ENCODE results near the gene AKIRIN1. TPM values are rescaled to one million over a fixed set of nuclear protein-coding genes. Genes with fewer than 3 reads are reported as not detected.
"Not testable (repeated sequence)": the region's sequence is repeated elsewhere in the genome, so short reads cannot be mapped to it uniquely, and the experiment has no call there.

Gene AKIRIN1
- total and polyA plus RNA-seq, 2 donors (not counting 1 experiment from before 2014, with no cell fraction given), result 41.0 to 66.7 TPM

DNA sequence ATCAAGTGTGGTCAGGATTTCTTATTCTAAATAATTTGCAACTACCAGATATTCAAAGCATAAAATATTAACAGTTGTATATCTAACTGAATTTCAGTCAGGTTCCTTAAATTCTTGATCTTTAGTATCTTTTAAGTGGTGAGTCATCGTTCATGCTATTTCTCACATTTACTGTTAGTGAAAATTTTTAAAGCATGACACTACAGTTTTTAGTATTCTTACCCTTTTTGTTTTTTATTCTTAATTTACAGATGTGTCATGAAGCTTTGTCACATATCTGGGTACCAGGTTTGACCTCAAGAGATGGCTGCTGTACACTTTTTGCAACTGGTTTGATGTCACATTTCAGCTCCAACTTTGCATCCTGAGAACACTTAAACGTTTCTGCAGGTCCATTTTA, 12.7 kb downstream of the AKIRIN1 start:
- Histone ChIP-seq H3K4me1 (ENCODE audit: control insufficient read depth, extremely low read depth, insufficient read depth, low read length) (peaks cover 7% of the 10 kb centered on the region), H3K27ac (ENCODE audit: insufficient read depth, low read length) (no peak overlapping the region), H4K20me1 (ENCODE audit: control insufficient read depth, extremely low read depth, insufficient read depth, low read length) (no peaks in the 10 kb centered on the region), H3K27me3 (ENCODE audit: control insufficient read depth, insufficient read depth, low read length) (no peaks in the 10 kb centered on the region), H3K36me3 (ENCODE audit: control insufficient read depth, insufficient read depth, low read length) (peaks cover 14% of the 10 kb centered on the region), H3K4me3 (replicated peaks in 1 of 4; ENCODE audit: control extremely low read depth in 1 of 4, insufficient read depth in 1 of 4, low read depth in 3 of 4, low read length in 4 of 4) (no peak overlapping the region), H3K4me2 (ENCODE audit: extremely low read depth, insufficient read depth, low read length) (no peak overlapping the region), H3K9ac (ENCODE audit: insufficient read depth, low read length) (no peak overlapping the region), H3K79me2 (ENCODE audit: control insufficient read depth, insufficient read depth, low read length) (peaks cover 9% of the 10 kb centered on the region), H2AFZ (ENCODE audit: low read length) (no peak overlapping the region), H3K9me3 (ENCODE audit: control insufficient read depth, insufficient read depth, low read depth, low read length) (no peaks in the 10 kb centered on the region)
- peak in 1 of 2 donors; percentile 48 for DNase-seq (ENCODE audit: low read depth in 2 of 2)
- TF ChIP-seq, protein P1, sequence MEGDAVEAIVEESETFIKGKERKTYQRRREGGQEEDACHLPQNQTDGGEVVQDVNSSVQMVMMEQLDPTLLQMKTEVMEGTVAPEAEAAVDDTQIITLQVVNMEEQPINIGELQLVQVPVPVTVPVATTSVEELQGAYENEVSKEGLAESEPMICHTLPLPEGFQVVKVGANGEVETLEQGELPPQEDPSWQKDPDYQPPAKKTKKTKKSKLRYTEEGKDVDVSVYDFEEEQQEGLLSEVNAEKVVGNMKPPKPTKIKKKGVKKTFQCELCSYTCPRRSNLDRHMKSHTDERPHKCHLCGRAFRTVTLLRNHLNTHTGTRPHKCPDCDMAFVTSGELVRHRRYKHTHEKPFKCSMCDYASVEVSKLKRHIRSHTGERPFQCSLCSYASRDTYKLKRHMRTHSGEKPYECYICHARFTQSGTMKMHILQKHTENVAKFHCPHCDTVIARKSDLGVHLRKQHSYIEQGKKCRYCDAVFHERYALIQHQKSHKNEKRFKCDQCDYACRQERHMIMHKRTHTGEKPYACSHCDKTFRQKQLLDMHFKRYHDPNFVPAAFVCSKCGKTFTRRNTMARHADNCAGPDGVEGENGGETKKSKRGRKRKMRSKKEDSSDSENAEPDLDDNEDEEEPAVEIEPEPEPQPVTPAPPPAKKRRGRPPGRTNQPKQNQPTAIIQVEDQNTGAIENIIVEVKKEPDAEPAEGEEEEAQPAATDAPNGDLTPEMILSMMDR (conservative IDR thresholded peaks at IDR 0.05 in 1 of 2, IDR thresholded peaks at IDR 0.05 in 1 of 2; ENCODE audit: low read depth in 1 of 2, low read length in 2 of 2), result no peak
- TF ChIP-seq EZH2 (IDR thresholded peaks at IDR 0.05; ENCODE audit: low read length, missing control alignments), result no peak

DNA sequence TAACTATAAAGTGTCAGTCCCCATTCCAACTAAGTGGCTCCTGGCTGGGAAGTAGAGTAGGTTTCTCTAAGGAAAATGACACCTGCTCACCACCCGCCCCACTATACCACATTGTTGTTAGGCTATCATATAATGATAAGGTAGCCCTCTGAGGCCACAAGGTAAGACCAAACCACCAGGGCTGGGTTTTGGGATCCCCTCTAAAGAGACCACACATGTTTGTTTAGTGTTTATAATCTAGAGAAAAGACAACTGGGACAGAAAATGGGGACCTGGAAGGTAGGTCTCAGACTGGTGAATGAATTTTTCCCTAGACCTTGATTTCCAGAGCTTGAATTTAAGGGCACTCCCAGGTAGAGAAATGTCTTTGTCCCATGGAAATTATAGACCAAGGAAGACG, 15.2 kb downstream of the AKIRIN1 start:
- Histone ChIP-seq H2AFZ (ENCODE audit: low read length) (no peak overlapping the region), H3K4me2 (ENCODE audit: extremely low read depth, insufficient read depth, low read length) (no peak overlapping the region), H4K20me1 (ENCODE audit: control insufficient read depth, extremely low read depth, insufficient read depth, low read length) (no peaks in the 10 kb centered on the region), H3K4me3 (replicated peaks in 1 of 4; ENCODE audit: control extremely low read depth in 1 of 4, insufficient read depth in 1 of 4, low read depth in 3 of 4, low read length in 4 of 4) (no peak overlapping the region), H3K27me3 (ENCODE audit: control insufficient read depth, insufficient read depth, low read length) (no peaks in the 10 kb centered on the region), H3K9me3 (ENCODE audit: control insufficient read depth, insufficient read depth, low read depth, low read length) (no peaks in the 10 kb centered on the region), H3K9ac (ENCODE audit: insufficient read depth, low read length) (no peak overlapping the region), H3K4me1 (ENCODE audit: control insufficient read depth, extremely low read depth, insufficient read depth, low read length) (peaks cover 7% of the 10 kb centered on the region), H3K36me3 (ENCODE audit: control insufficient read depth, insufficient read depth, low read length) (peaks cover 17% of the 10 kb centered on the region), H3K27ac (ENCODE audit: insufficient read depth, low read length) (no peak overlapping the region), H3K79me2 (ENCODE audit: control insufficient read depth, insufficient read depth, low read length) (peaks cover 3% of the 10 kb centered on the region)
- no peak for DNase-seq (ENCODE audit: low read depth in 2 of 2)
- TF ChIP-seq, protein P1 (conservative IDR thresholded peaks at IDR 0.05 in 1 of 2, IDR thresholded peaks at IDR 0.05 in 1 of 2; ENCODE audit: low read depth in 1 of 2, low read length in 2 of 2), result no peak
- no peak for TF ChIP-seq EZH2 (IDR thresholded peaks at IDR 0.05; ENCODE audit: low read length, missing control alignments)

DNA sequence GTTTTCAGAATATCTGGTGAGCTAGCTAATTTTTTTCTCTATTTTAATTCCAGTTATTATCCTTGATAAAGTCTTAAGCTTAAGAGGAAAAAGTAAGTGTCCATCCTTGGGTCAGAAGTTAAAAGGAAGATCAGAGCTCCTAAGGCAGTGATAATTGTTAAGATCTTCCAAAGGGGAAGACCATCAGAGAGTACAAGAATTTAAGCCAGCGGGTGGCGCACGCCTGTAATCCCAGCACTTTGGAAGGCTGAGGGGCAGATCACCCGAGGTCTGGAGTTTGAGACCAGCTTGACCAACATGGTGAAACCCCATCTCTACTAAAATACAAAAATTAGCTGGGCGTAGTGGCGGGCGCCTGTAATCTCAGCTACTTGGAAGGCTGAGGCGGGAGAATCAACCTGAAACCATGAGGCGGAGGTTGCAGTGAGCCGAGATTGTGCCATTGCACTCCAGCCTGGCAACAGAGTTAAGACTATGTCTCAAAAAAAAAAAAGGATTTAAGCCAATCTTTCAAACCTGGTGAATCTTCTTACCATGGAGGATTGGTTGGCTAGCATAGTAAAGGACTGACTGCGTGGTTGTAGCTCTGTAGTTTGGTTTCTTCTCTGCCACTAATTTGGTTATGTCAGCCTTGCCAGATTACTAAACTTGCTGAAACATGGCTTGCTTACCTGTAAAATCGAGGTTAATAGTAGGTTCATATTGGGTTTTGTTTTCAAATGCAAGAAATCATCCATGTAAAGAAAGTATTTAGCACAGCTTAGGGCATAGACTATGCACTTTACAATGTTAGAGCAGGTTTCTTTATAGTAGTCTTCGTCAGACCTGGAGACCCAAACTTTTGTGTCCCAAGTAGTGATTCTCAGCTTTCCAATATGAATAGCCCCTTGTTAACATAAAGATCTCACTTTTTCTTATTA, 15.9 kb downstream of the AKIRIN1 start:
- Histone ChIP-seq H3K79me2 (ENCODE audit: control insufficient read depth, insufficient read depth, low read length) (no peaks in the 10 kb centered on the region), H3K4me3 (replicated peaks in 1 of 4; ENCODE audit: control extremely low read depth in 1 of 4, insufficient read depth in 1 of 4, low read depth in 3 of 4, low read length in 4 of 4) (no peak overlapping the region), H3K36me3 (ENCODE audit: control insufficient read depth, insufficient read depth, low read length) (peaks cover 12% of the 10 kb centered on the region), H2AFZ (ENCODE audit: low read length) (no peak overlapping the region), H4K20me1 (ENCODE audit: control insufficient read depth, extremely low read depth, insufficient read depth, low read length) (no peaks in the 10 kb centered on the region), H3K27ac (ENCODE audit: insufficient read depth, low read length) (no peak overlapping the region), H3K4me2 (ENCODE audit: extremely low read depth, insufficient read depth, low read length) (no peak overlapping the region), H3K4me1 (ENCODE audit: control insufficient read depth, extremely low read depth, insufficient read depth, low read length) (peaks cover 5% of the 10 kb centered on the region), H3K27me3 (ENCODE audit: control insufficient read depth, insufficient read depth, low read length) (no peaks in the 10 kb centered on the region), H3K9ac (ENCODE audit: insufficient read depth, low read length) (no peak overlapping the region), H3K9me3 (ENCODE audit: control insufficient read depth, insufficient read depth, low read depth, low read length) (no peaks in the 10 kb centered on the region)
- no peak for DNase-seq (ENCODE audit: low read depth in 2 of 2)
- TF ChIP-seq EZH2 (IDR thresholded peaks at IDR 0.05; ENCODE audit: low read length, missing control alignments), result no peak
- TF ChIP-seq, protein P1 (conservative IDR thresholded peaks at IDR 0.05 in 1 of 2, IDR thresholded peaks at IDR 0.05 in 1 of 2; ENCODE audit: low read depth in 1 of 2, low read length in 2 of 2), result no peak

DNA sequence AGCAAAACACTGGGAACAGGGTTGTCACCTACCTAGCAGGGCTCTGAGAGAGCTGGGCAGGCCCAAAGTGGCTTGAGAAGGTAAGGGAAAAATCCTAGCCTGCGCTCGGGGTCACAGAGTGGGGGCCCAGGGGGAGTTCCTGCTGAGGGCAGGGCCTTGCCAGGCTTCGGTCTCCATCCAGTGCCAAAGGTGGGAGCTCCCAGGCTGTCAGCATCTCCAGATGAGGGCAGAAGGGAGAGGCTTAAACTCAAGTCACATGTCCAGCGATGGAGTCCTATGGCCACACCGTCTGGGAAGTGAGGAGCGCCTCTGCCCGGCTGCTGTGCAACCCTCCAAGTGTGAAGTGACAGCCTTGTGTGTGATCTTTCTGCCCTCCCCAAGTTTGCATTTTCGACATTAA, 23.9 kb downstream of the AKIRIN1 start:
- not testable (repeated sequence) for H2AFZ ChIP-seq (ENCODE audit: low read length); H3K27ac ChIP-seq (ENCODE audit: insufficient read depth, low read length); H3K27me3 ChIP-seq (ENCODE audit: control insufficient read depth, insufficient read depth, low read length); H4K20me1 ChIP-seq (ENCODE audit: control insufficient read depth, extremely low read depth, insufficient read depth, low read length); DNase-seq (ENCODE audit: low read depth in 2 of 2); H3K4me3 ChIP-seq (replicated peaks in 1 of 4; ENCODE audit: control extremely low read depth in 1 of 4, insufficient read depth in 1 of 4, low read depth in 3 of 4, low read length in 4 of 4); H3K4me2 ChIP-seq (ENCODE audit: extremely low read depth, insufficient read depth, low read length); H3K9ac ChIP-seq (ENCODE audit: insufficient read depth, low read length); H3K36me3 ChIP-seq (ENCODE audit: control insufficient read depth, insufficient read depth, low read length); H3K9me3 ChIP-seq (ENCODE audit: control insufficient read depth, insufficient read depth, low read depth, low read length); H3K79me2 ChIP-seq (ENCODE audit: control insufficient read depth, insufficient read depth, low read length); H3K4me1 ChIP-seq (ENCODE audit: control insufficient read depth, extremely low read depth, insufficient read depth, low read length)

Data from fibroblast of lung (primary cell).